H1 (cell line): Measurements from ENCODE around the gene TCIRG1. TPM values are rescaled to one million over a fixed set of nuclear protein-coding genes. Genes with fewer than 3 reads are reported as not detected.
A peak's percentile ranks its signal among the peaks of the same experiment; 100 is the strongest.

ENCODE experiments used
- CTCF ChIA-PET: fragments of 300-600 bp; sonication (Branson Sonifier 250); formaldehyde crosslinking; loops from one replicate; lab custom pipeline; 2021; ENCODE audit not compliant: partially characterized antibody; lab: Charles Lee
- POLR2A ChIA-PET: fragments of 300-600 bp; sonication (Branson Sonifier 250); formaldehyde crosslinking; loops from one replicate; lab custom pipeline; 2021; ENCODE audit warnings: inconsistent platforms; ENCODE audit not compliant: partially characterized antibody; lab: Charles Lee
- DNase-seq, 2 experiments: peaks; one replicate each; pipeline versions ENCODE4 v3.0.0 to v3.0.0-alpha.2; 2010 to 2022; ENCODE audit warnings: low spot score in 2 of 2, low read depth in 1 of 2, mixed read lengths in 1 of 2
- FAIRE-seq: peaks from 2 replicates; lab custom pipeline; 2011; peaks lifted over from hg19 to GRCh38; lab: Jason Lieb, UNC
- H2AFZ ChIP-seq: 2 replicates; pipeline ENCODE4 v1.8.1; 2012; ENCODE audit warnings: low read length, inconsistent platforms
- H2AK5ac ChIP-seq: 2 replicates; pipeline ENCODE4 v1.6.1; 2013; ENCODE audit warnings: low read depth, low read length
- H2BK120ac ChIP-seq: replicated peaks from 2 replicates; pipeline ENCODE3; 2013; ENCODE audit warnings: low read depth, low read length, inconsistent platforms
- H2BK12ac ChIP-seq: 2 replicates; pipeline ENCODE4 v1.6.1; 2013; ENCODE audit warnings: low read depth, low read length
- H2BK15ac ChIP-seq: 2 replicates; pipeline ENCODE4 v1.6.1; 2013; ENCODE audit warnings: low read length
- H2BK20ac ChIP-seq: 2 replicates; pipeline ENCODE4 v1.6.1; 2013; ENCODE audit warnings: low read length
- H2BK5ac ChIP-seq: 2 replicates; pipeline ENCODE4 v1.6.1; 2013; ENCODE audit warnings: low read depth, low read length
- H3K14ac ChIP-seq: 2 replicates; pipeline ENCODE4 v1.6.1; 2013; ENCODE audit warnings: inconsistent platforms; ENCODE audit not compliant: insufficient read length
- H3K18ac ChIP-seq: 2 replicates; pipeline ENCODE4 v1.6.1; 2013; ENCODE audit warnings: low read length; ENCODE audit errors: extremely low read depth
- H3K23ac ChIP-seq: 2 replicates; pipeline ENCODE4 v1.6.1; 2013; ENCODE audit warnings: inconsistent platforms; ENCODE audit not compliant: insufficient read length
- H3K23me2 ChIP-seq: 2 replicates; pipeline ENCODE4 v1.6.1; 2013; ENCODE audit warnings: low read depth, low read length
- H3K27ac ChIP-seq: 2 replicates; pipeline ENCODE4 v1.6.1; 2011; ENCODE audit warnings: low read depth, low read length, inconsistent platforms
- H3K27me3 ChIP-seq, 4 experiments: replicated peaks in 1 of 4; 1 replicate in 1 of 4; 2 replicates in 3 of 4; pipeline versions ENCODE4 v1.6.1 to v1.8.1; 2011 to 2013; ENCODE audit warnings: low read length in 3 of 4, mild to moderate bottlenecking in 3 of 4, inconsistent platforms in 2 of 4, mixed read lengths in 2 of 4, moderate library complexity in 1 of 4; ENCODE audit not compliant: control insufficient read depth in 3 of 4, insufficient read depth in 3 of 4; ENCODE audit errors: extremely low read depth in 1 of 4
- H3K36me3 ChIP-seq, 4 experiments: 2 replicates each; pipeline versions ENCODE4 v1.6.1 to v1.8.1; 2011 to 2013; ENCODE audit warnings: mild to moderate bottlenecking in 4 of 4, low read length in 3 of 4, moderate library complexity in 2 of 4, control low read depth in 1 of 4, inconsistent platforms in 1 of 4; ENCODE audit not compliant: insufficient read depth in 4 of 4, control insufficient read depth in 2 of 4
- H3K4ac ChIP-seq: replicated peaks from 2 replicates; pipeline ENCODE3; 2013; ENCODE audit warnings: low read length, low read depth, mixed read lengths, inconsistent platforms; ENCODE audit not compliant: insufficient read length
- H3K4me1 ChIP-seq, 4 experiments: replicated peaks in 1 of 4; 1 replicate in 1 of 4; 2 replicates in 3 of 4; pipeline versions ENCODE4 v1.6.1 to v1.8.1; 2011 to 2013; ENCODE audit warnings: low read length in 3 of 4, inconsistent platforms in 2 of 4, mixed read lengths in 1 of 4; ENCODE audit not compliant: insufficient read depth in 4 of 4, control insufficient read depth in 3 of 4
- H3K4me2 ChIP-seq, 2 experiments: 2 replicates each; pipeline versions ENCODE4 v1.6.1 to v1.8.1; 2011 to 2013; ENCODE audit warnings: low read depth in 2 of 2, low read length in 2 of 2, control low read depth in 1 of 2, inconsistent platforms in 1 of 2, mild to moderate bottlenecking in 1 of 2; ENCODE audit not compliant: insufficient read depth in 1 of 2
- H3K4me3 ChIP-seq, 4 experiments: fragments of 200-600, 300-600 bp in 1 of 4; sonication (generic), shearing (Covaris generic), sonication (Bioruptor Twin) in 1 of 4; 2 replicates each; pipeline versions ENCODE4 v1.5.1 to v1.8.1; 2011 to 2016; ENCODE audit warnings: low read length in 4 of 4, low read depth in 3 of 4, control low read depth in 2 of 4, inconsistent platforms in 2 of 4, mild to moderate bottlenecking in 2 of 4, mixed read lengths in 1 of 4, moderate library complexity in 1 of 4; ENCODE audit not compliant: insufficient read depth in 2 of 4; ENCODE audit errors: extremely low read depth in 1 of 4
- H3K56ac ChIP-seq: replicated peaks from 2 replicates; pipeline ENCODE3; 2013; ENCODE audit warnings: low read depth, mild to moderate bottlenecking, mixed read lengths, low read length, inconsistent platforms; ENCODE audit not compliant: insufficient read length
- H3K79me1 ChIP-seq: 2 replicates; pipeline ENCODE4 v1.6.1; 2013; ENCODE audit warnings: low read depth, low read length, control low read depth
- H3K79me2 ChIP-seq, 2 experiments: 2 replicates each; pipeline versions ENCODE4 v1.6.1 to v1.8.1; 2012 to 2013; ENCODE audit warnings: low read length in 2 of 2, mild to moderate bottlenecking in 2 of 2, inconsistent platforms in 1 of 2; ENCODE audit not compliant: insufficient read depth in 2 of 2, control insufficient read depth in 1 of 2
- H3K9ac ChIP-seq, 4 experiments: replicated peaks in 1 of 4; 1 replicate in 1 of 4; 2 replicates in 3 of 4; pipeline versions ENCODE4 v1.6.1 to v1.8.1; 2011 to 2013; ENCODE audit warnings: low read depth in 3 of 4, low read length in 3 of 4, control low read depth in 2 of 4, mild to moderate bottlenecking in 2 of 4, moderate library complexity in 2 of 4, inconsistent platforms in 1 of 4; ENCODE audit errors: extremely low read depth in 1 of 4
- H3K9me3 ChIP-seq, 2 experiments: 2 replicates each; pipeline versions ENCODE4 v1.6.1 to v1.8.1; 2012 to 2013; ENCODE audit warnings: mild to moderate bottlenecking in 2 of 2, moderate library complexity in 2 of 2, control low read depth in 1 of 2, inconsistent platforms in 1 of 2, low read depth in 1 of 2, low read length in 1 of 2, mixed read lengths in 1 of 2; ENCODE audit not compliant: insufficient read depth in 2 of 2
- H4K20me1 ChIP-seq, 2 experiments: replicated peaks in 1 of 2; 2 replicates each; pipeline versions ENCODE3 to v1.8.1; 2011 to 2013; ENCODE audit warnings: inconsistent platforms in 2 of 2, low read length in 2 of 2, mild to moderate bottlenecking in 1 of 2; ENCODE audit not compliant: insufficient read depth in 2 of 2, control insufficient read depth in 1 of 2
- H4K5ac ChIP-seq: 2 replicates; pipeline ENCODE4 v1.6.1; 2013; ENCODE audit warnings: low read length, low read depth, mixed read lengths, inconsistent platforms; ENCODE audit not compliant: insufficient read length
- H4K8ac ChIP-seq: 2 replicates; pipeline ENCODE4 v1.8.0; 2013; ENCODE audit warnings: mild to moderate bottlenecking, moderate library complexity, low read length, inconsistent platforms; ENCODE audit not compliant: insufficient read depth; ENCODE audit errors: extremely low read depth
- H4K91ac ChIP-seq: replicated peaks from 2 replicates; pipeline ENCODE3; 2013; ENCODE audit warnings: low read length, mixed read lengths, inconsistent platforms; ENCODE audit not compliant: insufficient read length
- BACH1 ChIP-seq: IDR thresholded peaks from 2 replicates; pipeline ENCODE4 v1.6.1; 2012; ENCODE audit warnings: low read length, improper control_type of control experiment
- CTBP2 ChIP-seq: IDR thresholded peaks from 2 replicates; pipeline ENCODE4 v1.7.0; 2011; ENCODE audit warnings: borderline replicate concordance, mild to moderate bottlenecking, moderate library complexity, mixed read lengths, low read length; ENCODE audit not compliant: insufficient read depth, insufficient read length
- FOSL1 ChIP-seq: IDR thresholded peaks from 2 replicates; pipeline ENCODE4 v1.6.1; 2011; ENCODE audit warnings: mild to moderate bottlenecking, low read depth, low read length, moderate library complexity; ENCODE audit not compliant: insufficient read depth
- JUN ChIP-seq: IDR thresholded peaks from 2 replicates; pipeline ENCODE4 v1.6.1; 2011; ENCODE audit warnings: low read depth, mild to moderate bottlenecking, improper control_type of control experiment, low read length
- KDM5A ChIP-seq: fragments of 200-600 bp; IDR thresholded peaks from 2 replicates; pipeline ENCODE4 v1.7.1; 2012; ENCODE audit warnings: mild to moderate bottlenecking, low read length, inconsistent platforms, mixed read lengths
- MAFK ChIP-seq: IDR thresholded peaks from 2 replicates; pipeline ENCODE4 v1.6.1; 2012; ENCODE audit warnings: low read depth, mild to moderate bottlenecking, improper control_type of control experiment, low read length
- POLR2AphosphoS5 ChIP-seq: IDR thresholded peaks from 2 replicates; pipeline ENCODE4 v1.6.1; 2011; ENCODE audit warnings: low read depth, low read length
- SIX5 ChIP-seq: IDR thresholded peaks from 2 replicates; pipeline ENCODE4 v1.6.1; 2011; ENCODE audit warnings: mild to moderate bottlenecking, low read depth, low read length
- SP4 ChIP-seq: IDR thresholded peaks from 2 replicates; pipeline ENCODE4 v1.6.1; 2012; ENCODE audit warnings: low read length, inconsistent platforms
- YY1 ChIP-seq: IDR thresholded peaks from 2 replicates; pipeline ENCODE4 v1.6.1; 2011; ENCODE audit warnings: low read depth, mild to moderate bottlenecking, low read length
- WGBS, 2 experiments: shearing (Covaris generic) in 1 of 2; methylation state at CpG; one replicate each; pipeline versions ENCODE4 v1.1.6 to v1.1.7; 2013 to 2015; ENCODE audit warnings: low lambda C conversion rate in 2 of 2, mixed read lengths in 2 of 2, inconsistent platforms in 1 of 2, low coverage in 1 of 2, missing lambda C conversion rate in 1 of 2; ENCODE audit not compliant: insufficient replicate concordance in 2 of 2, insufficient coverage in 1 of 2, insufficient read length in 1 of 2; ENCODE audit errors: extremely low coverage in 1 of 2, missing lambda C conversion rate in 1 of 2; 5-methylcytosine and 5-hydroxymethylcytosine counted together
- polyA plus RNA-seq, 7 experiments: library from polyadenylated mRNA; depleted of rRNA in 3 of 7; stranded (reverse) in 5 of 7; unstranded in 2 of 7; fragments of >200 nt in 5 of 7; fragments of 200-250 nt in 2 of 7; gene quantifications; 1 replicate in 5 of 7; 2 replicates in 1 of 7; 4 replicates in 1 of 7; pipeline versions ENCODE4 v1.2.1 to v1.2.3, GENCODE V29; 2011 to 2013; ENCODE audit warnings: missing spikeins in 2 of 7, mixed read lengths in 2 of 7
- total RNA-seq: library from RNA; stranded (reverse); fragmentation: NEBNext Ultra II Directional; extraction: Animal tissue kit (Norgen Biotek cat#: 25700); gene quantifications from 2 replicates; pipeline ENCODE4 v1.2.1, GENCODE V29; 2021
- TF ChIP-seq, protein P1 (sequence below): IDR thresholded peaks from 2 replicates; pipeline ENCODE4 v1.6.1; 2012; ENCODE audit warnings: inconsistent platforms
- TF ChIP-seq, protein P2 (sequence below): IDR thresholded peaks from 2 replicates; pipeline ENCODE4 v1.6.1; 2011; ENCODE audit warnings: low read length, improper control_type of control experiment

The TCIRG1 gene
- total and polyA plus RNA-seq, 2 of the 8 experiments (the other 6 are each of a cell fraction or from before 2014, with no cell fraction given): 25.3 to 39.6 TPM

- no peak overlapping the region for H2BK15ac ChIP-seq
- H3K27ac ChIP-seq: no peak overlapping the region
- 0 out of 7 replicates have a peak overlapping the region, but pooled peaks of 1 of the 4 experiments have one; percentile 2 for H3K9ac ChIP-seq
- H3K18ac ChIP-seq: no peak overlapping the region
- H4K5ac ChIP-seq: no peak overlapping the region
- DNase-seq (no peak), FAIRE-seq (no peak)
- H4K91ac ChIP-seq: no peak overlapping the region
- H3K79me1 ChIP-seq: no peaks in the 10 kb centered on the region
- no peak overlapping the region for H3K23ac ChIP-seq
- H3K4me1 ChIP-seq: peaks cover 0 to 12% (median 4%) of the 10 kb centered on the region in 4 experiments; a peak in 4 of 7 replicates
- peak overlapping the region; percentile 68; the same call in 1 of the 2 replicates for H4K8ac ChIP-seq
- no peak overlapping the region for H3K4ac ChIP-seq
- no peak overlapping the region for H2AFZ ChIP-seq
- CTCF ChIA-PET: interaction anchor here (0.6 to 4.3 kb wide), 7 partner anchors 8 to 344 kb away, joined by 3 to 40 read pairs (median 4); partner anchors contain the start of genes ALDH3B1 and UNC93B1
- no peak overlapping the region for H2BK12ac ChIP-seq
- no peaks in the 10 kb centered on the region for H3K9me3 ChIP-seq
- POLR2A ChIA-PET: interaction anchor here (0.6 to 3.8 kb wide), 3 partner anchors 9 to 22 kb away, joined by 3 to 17 read pairs (median 4); partner anchors contain the start of gene ALDH3B1
- no peak overlapping the region for H3K14ac ChIP-seq
- no peak overlapping the region for H2AK5ac ChIP-seq
- H3K79me2 ChIP-seq: no peaks in the 10 kb centered on the region
- no peak overlapping the region for H3K4me3 ChIP-seq
- H2BK120ac ChIP-seq: no peak overlapping the region
- H3K23me2 ChIP-seq: no peaks in the 10 kb centered on the region
- H3K27me3 ChIP-seq: no peaks in the 10 kb centered on the region
- H3K4me2 ChIP-seq: no peak overlapping the region
- H3K56ac ChIP-seq: no peak overlapping the region
- no peaks in the 10 kb centered on the region for H3K36me3 ChIP-seq
- WGBS, 2 experiments: 92% methylated on average over 18 of the region's 18 CpGs; no CpG with 5 or more reads in 1 of the 2 experiments
- no peak overlapping the region for H2BK5ac ChIP-seq
- no peaks in the 10 kb centered on the region for H4K20me1 ChIP-seq
- H2BK20ac ChIP-seq: no peak overlapping the region
- TF ChIP-seq BACH1: no peak
- TF ChIP-seq SIX5: no peak
- no peak for TF ChIP-seq YY1
- no peak for TF ChIP-seq SP4
- TF ChIP-seq FOSL1: no peak
- TF ChIP-seq, protein P1, sequence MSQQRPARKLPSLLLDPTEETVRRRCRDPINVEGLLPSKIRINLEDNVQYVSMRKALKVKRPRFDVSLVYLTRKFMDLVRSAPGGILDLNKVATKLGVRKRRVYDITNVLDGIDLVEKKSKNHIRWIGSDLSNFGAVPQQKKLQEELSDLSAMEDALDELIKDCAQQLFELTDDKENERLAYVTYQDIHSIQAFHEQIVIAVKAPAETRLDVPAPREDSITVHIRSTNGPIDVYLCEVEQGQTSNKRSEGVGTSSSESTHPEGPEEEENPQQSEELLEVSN: no peak
- no peak for TF ChIP-seq MAFK
- TF ChIP-seq, protein P2, sequence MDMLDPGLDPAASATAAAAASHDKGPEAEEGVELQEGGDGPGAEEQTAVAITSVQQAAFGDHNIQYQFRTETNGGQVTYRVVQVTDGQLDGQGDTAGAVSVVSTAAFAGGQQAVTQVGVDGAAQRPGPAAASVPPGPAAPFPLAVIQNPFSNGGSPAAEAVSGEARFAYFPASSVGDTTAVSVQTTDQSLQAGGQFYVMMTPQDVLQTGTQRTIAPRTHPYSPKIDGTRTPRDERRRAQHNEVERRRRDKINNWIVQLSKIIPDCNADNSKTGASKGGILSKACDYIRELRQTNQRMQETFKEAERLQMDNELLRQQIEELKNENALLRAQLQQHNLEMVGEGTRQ: no peak
- no peak for TF ChIP-seq JUN
- TF ChIP-seq KDM5A: no peak
- no peak for TF ChIP-seq POLR2AphosphoS5
- no peak for TF ChIP-seq CTBP2
Observed at GRCh38 chr11:68018730-68019190, 20.1 kb upstream of the TCIRG1 start.
